ENCODE measurements around the gene KSR2.

The KSR2 gene

GRCh38 chr12:117527479-117527855, 441.3 kb downstream of the KSR2 start:
- H3K27me3 Mint-ChIP-seq (ENCODE audit: low read depth, poor library complexity) = peaks cover 3% of the 10 kb centered on the region
- H3K36me3 Mint-ChIP-seq (ENCODE audit: low read depth) = peaks cover 5% of the 10 kb centered on the region
- H3K4me3 Mint-ChIP-seq = no peak overlapping the region
- TF ChIP-seq CTCF (IDR thresholded peaks at IDR 0.05) = no peak
- DNase-seq = no peak
- H3K9me3 Mint-ChIP-seq = peaks cover 14% of the 10 kb centered on the region
- H3K27ac Mint-ChIP-seq = no peak overlapping the region
- peaks cover 42% of the 10 kb centered on the region for H3K4me1 Mint-ChIP-seq

GRCh38 chr12:117526757-117527478, 441.9 kb downstream of the KSR2 start:
- no peaks in the 10 kb centered on the region for H3K36me3 Mint-ChIP-seq (ENCODE audit: low read depth)
- peaks cover 9% of the 10 kb centered on the region for H3K9me3 Mint-ChIP-seq
- no peak overlapping the region for H3K27ac Mint-ChIP-seq
- H3K4me1 Mint-ChIP-seq = peaks cover 47% of the 10 kb centered on the region
- peak; percentile 17 for DNase-seq
- peaks cover 3% of the 10 kb centered on the region for H3K27me3 Mint-ChIP-seq (ENCODE audit: low read depth, poor library complexity)
- H3K4me3 Mint-ChIP-seq = no peak overlapping the region
- no peak for TF ChIP-seq CTCF (IDR thresholded peaks at IDR 0.05)

- Mint-ChIP-seq H3K27ac (no peak overlapping the region), H3K36me3 (ENCODE audit: low read depth) (no peaks in the 10 kb centered on the region), H3K9me3 (peaks cover 3% of the 10 kb centered on the region), H3K27me3 (ENCODE audit: low read depth, poor library complexity) (peaks cover 3% of the 10 kb centered on the region), H3K4me3 (no peak overlapping the region), H3K4me1 (peaks cover 49% of the 10 kb centered on the region)
- DNase-seq = no peak
- TF ChIP-seq CTCF (IDR thresholded peaks at IDR 0.05) = no peak
Measured at GRCh38 chr12:117525766-117526165, 443.0 kb downstream of the KSR2 start.

GRCh38 chr12:117524806-117525205, 444.0 kb downstream of the KSR2 start:
- peaks cover 49% of the 10 kb centered on the region for H3K4me1 Mint-ChIP-seq
- peaks cover 7% of the 10 kb centered on the region for H3K27me3 Mint-ChIP-seq (ENCODE audit: low read depth, poor library complexity)
- no peak for TF ChIP-seq CTCF (IDR thresholded peaks at IDR 0.05)
- H3K9me3 Mint-ChIP-seq = peaks cover 3% of the 10 kb centered on the region
- no peak overlapping the region for H3K4me3 Mint-ChIP-seq
- H3K27ac Mint-ChIP-seq = no peak overlapping the region
- H3K36me3 Mint-ChIP-seq (ENCODE audit: low read depth) = no peaks in the 10 kb centered on the region
- DNase-seq = no peak

GRCh38 chr12:117523971-117524370, 444.8 kb downstream of the KSR2 start:
- Mint-ChIP-seq H3K27me3 (ENCODE audit: low read depth, poor library complexity) (peaks cover 11% of the 10 kb centered on the region), H3K4me1 (peaks cover 49% of the 10 kb centered on the region), H3K36me3 (ENCODE audit: low read depth) (no peaks in the 10 kb centered on the region), H3K9me3 (peaks cover 3% of the 10 kb centered on the region), H3K27ac (no peak overlapping the region), H3K4me3 (no peak overlapping the region)
- DNase-seq = no peak
- no peak for TF ChIP-seq CTCF (IDR thresholded peaks at IDR 0.05)

- H3K27ac Mint-ChIP-seq = no peak overlapping the region
Measured at GRCh38 chr12:117522559-117522958, 446.2 kb downstream of the KSR2 start.

More at GRCh38 chr12:117522559-117522958, 446.2 kb downstream of the KSR2 start:
- peaks cover 10% of the 10 kb centered on the region for H3K27me3 Mint-ChIP-seq (ENCODE audit: low read depth, poor library complexity)
- H3K4me3 Mint-ChIP-seq = no peak overlapping the region
- no peak for DNase-seq
- H3K36me3 Mint-ChIP-seq (ENCODE audit: low read depth) = no peaks in the 10 kb centered on the region
- no peaks in the 10 kb centered on the region for H3K9me3 Mint-ChIP-seq
- peaks cover 43% of the 10 kb centered on the region for H3K4me1 Mint-ChIP-seq
- no peak for TF ChIP-seq CTCF (IDR thresholded peaks at IDR 0.05)
